CD4-positive, alpha-beta memory T cell (primary cell): ENCODE measurements around the gene DNMT3A. TPM values are rescaled to one million over a fixed set of nuclear protein-coding genes. Genes with fewer than 3 reads are reported as not detected.

Source experiments
- CTCF ChIA-PET: fragments of 350-600 bp; sonication (Branson Sonifier 250); formaldehyde crosslinking; loops from one replicate; lab custom pipeline; 2021; ENCODE audit warnings: inconsistent platforms; ENCODE audit not compliant: partially characterized antibody; lab: Charles Lee
- POLR2A ChIA-PET: fragments of 350-600 bp; sonication (Branson Sonifier 250); formaldehyde crosslinking; loops from one replicate; lab custom pipeline; 2021; ENCODE audit not compliant: partially characterized antibody; lab: Charles Lee
- DNase-seq, 5 donors: peaks; one replicate each; pipeline versions ENCODE4 v3.0.0 to v3.0.0-alpha.2; 2020 to 2022; ENCODE audit warnings: mixed read lengths in 1 of 5
- H3K27ac ChIP-seq: one replicate; pipeline ENCODE4 v1.7.0; 2013; ENCODE audit warnings: low read depth, low read length
- H3K27me3 ChIP-seq: 2 replicates; pipeline ENCODE4 v1.7.0; 2013; ENCODE audit warnings: mild to moderate bottlenecking, low read length, moderate library complexity; ENCODE audit not compliant: insufficient read depth
- H3K36me3 ChIP-seq: 2 replicates; pipeline ENCODE4 v1.7.0; 2013; ENCODE audit warnings: mild to moderate bottlenecking, low read length, moderate library complexity; ENCODE audit not compliant: insufficient read depth
- H3K4me1 ChIP-seq: 2 replicates; pipeline ENCODE4 v1.7.0; 2013; ENCODE audit warnings: mild to moderate bottlenecking, low read length, moderate library complexity; ENCODE audit not compliant: insufficient read depth
- H3K4me3 ChIP-seq, 2 donors: one replicate each; pipeline ENCODE4 v1.7.0; 2013; ENCODE audit warnings: low read length in 2 of 2, mild to moderate bottlenecking in 1 of 2
- H3K9me3 ChIP-seq, 2 donors: one replicate each; pipeline ENCODE4 v1.7.0; 2013; ENCODE audit warnings: low read length in 2 of 2, control low read depth in 1 of 2; ENCODE audit not compliant: control insufficient read depth in 1 of 2
- H3K27ac Mint-ChIP-seq, 7 donors: one replicate each; pipeline ENCODE4 v1.8.0; 2020 to 2021; ENCODE audit warnings: mixed read lengths in 7 of 7, mild to moderate bottlenecking in 6 of 7, inconsistent platforms in 3 of 7, moderate library complexity in 3 of 7
- H3K27me3 Mint-ChIP-seq, 2 donors: one replicate each; pipeline ENCODE4 v1.8.0; 2020 to 2021; ENCODE audit warnings: mixed read lengths in 2 of 2
- H3K36me3 Mint-ChIP-seq, 2 donors: one replicate each; pipeline ENCODE4 v1.8.0; 2020 to 2021; ENCODE audit warnings: mixed read lengths in 2 of 2, inconsistent platforms in 1 of 2, mild to moderate bottlenecking in 1 of 2
- H3K4me1 Mint-ChIP-seq, 4 donors: one replicate each; pipeline ENCODE4 v1.8.0; 2020 to 2021; ENCODE audit warnings: mixed read lengths in 4 of 4, mild to moderate bottlenecking in 1 of 4
- H3K4me3 Mint-ChIP-seq, 8 donors: one replicate each; pipeline ENCODE4 v1.8.0; 2020 to 2021; ENCODE audit warnings: mixed read lengths in 8 of 8, mild to moderate bottlenecking in 7 of 8, moderate library complexity in 6 of 8, inconsistent platforms in 3 of 8
- H3K9me3 Mint-ChIP-seq, 8 donors: one replicate each; pipeline ENCODE4 v1.8.0; 2020 to 2021; ENCODE audit warnings: mixed read lengths in 8 of 8, mild to moderate bottlenecking in 5 of 8, inconsistent platforms in 3 of 8, moderate library complexity in 1 of 8
- intact Hi-C: fragments of 100-400 bp; cut with micrococcal nuclease; formaldehyde crosslinking; loops from one replicate; pipeline ENCODE4 v1.15.1; 2023
- polyA plus RNA-seq, 2 donors: library from polyadenylated mRNA; unstranded; fragments of 300-500 nt; fragmentation: Illumina TruSeq; gene quantifications; one replicate each; pipeline ENCODE4 v1.2.3, GENCODE V29; 2021
- total RNA-seq, 2 experiments: library from RNA; stranded (reverse); gene quantifications; one replicate each; pipeline ENCODE4 v1.2.3, GENCODE V29; 2021

Gene DNMT3A
- total and polyA plus RNA-seq, 4 experiments from 2014 or later, result 7.5 to 71.6 (median 38.4) TPM

- intact Hi-C loops, result no loop called here
- ChIA-PET CTCF (interaction anchor here (2.0 to 3.5 kb wide), 2 partner anchors 9 to 64 kb away, joined by 6 to 8 read pairs; no protein-coding TSS in a partner anchor), POLR2A (interaction anchor here (1.0 kb wide), 1 partner anchor 16 kb away, joined by 3 read pairs; no protein-coding TSS in a partner anchor)
- no peaks in the 10 kb centered on the region for H3K9me3 ChIP-seq
- H3K9me3 Mint-ChIP-seq, result peaks cover 0 to 1% (median 0%) of the 10 kb centered on the region in 8 donors
- DNase-seq, result no peak
- no peak overlapping the region for H3K4me3 ChIP-seq
- H3K4me3 Mint-ChIP-seq, result no peak overlapping the region
- H3K27ac Mint-ChIP-seq, result peak overlapping the region in 3 of 7 donors; percentile 6 to 69 (median 48)
- H3K27ac ChIP-seq, result no peak overlapping the region
- H3K27me3 ChIP-seq, result no peaks in the 10 kb centered on the region
- H3K4me1 ChIP-seq, result peaks cover 4% of the 10 kb centered on the region
- H3K36me3 ChIP-seq, result peaks cover 19% of the 10 kb centered on the region
- H3K4me1 Mint-ChIP-seq, result peaks cover 0 to 9% (median 1%) of the 10 kb centered on the region in 4 donors
- H3K36me3 Mint-ChIP-seq, result peaks cover 15 to 38% of the 10 kb centered on the region in 2 donors
- H3K27me3 Mint-ChIP-seq, result no peaks in the 10 kb centered on the region
Measured at GRCh38 chr2:25230198-25230947, 111.4 kb downstream of the DNMT3A start.

DNA sequence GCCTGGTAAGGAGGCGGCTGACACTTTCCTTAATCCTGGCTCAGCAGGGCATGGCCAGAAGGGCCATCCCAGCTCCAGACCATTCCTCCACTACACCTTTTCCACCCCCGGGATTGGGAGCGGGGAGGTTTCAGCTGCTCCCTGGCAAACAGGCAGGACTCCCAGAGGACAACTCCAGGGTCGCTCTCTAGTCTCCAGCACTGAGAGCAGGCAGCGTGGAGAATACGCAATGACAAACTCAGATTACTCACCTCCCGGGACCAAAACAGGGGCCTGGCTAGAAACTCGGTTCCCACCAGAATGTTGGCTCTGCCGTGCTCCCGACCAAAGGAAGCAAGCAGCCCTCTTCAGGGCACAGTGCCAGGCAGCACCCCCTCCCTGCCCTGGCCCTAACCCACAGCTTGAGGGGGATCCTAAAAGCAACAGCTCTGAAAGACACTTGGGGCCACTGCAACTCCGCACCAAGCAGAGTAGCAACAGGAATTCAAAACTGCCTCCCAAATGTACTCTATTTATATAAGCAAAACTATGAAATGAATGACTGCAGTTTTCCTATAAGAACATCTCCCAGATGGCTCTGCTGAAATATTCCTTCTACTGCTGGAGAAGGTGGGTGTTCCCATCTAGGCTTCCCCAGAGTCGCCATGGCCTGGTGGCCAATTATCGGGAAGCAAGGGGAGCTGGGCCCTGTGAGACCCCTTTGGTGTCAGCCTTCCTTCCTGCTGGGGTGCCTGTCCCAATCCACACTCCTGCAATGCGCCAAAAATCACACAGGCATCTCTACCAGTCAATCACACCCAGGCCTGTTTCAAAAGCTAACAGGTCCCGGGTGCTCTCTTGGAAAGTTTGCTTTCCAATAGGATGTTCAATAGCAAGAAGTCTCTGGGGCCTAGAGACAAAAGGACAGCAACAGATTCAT lies 112.2 kb downstream of the DNMT3A start:
- H3K36me3 Mint-ChIP-seq, result peaks cover 14 to 32% of the 10 kb centered on the region in 2 donors
- H3K9me3 Mint-ChIP-seq, result peaks cover 0 to 1% (median 0%) of the 10 kb centered on the region in 8 donors
- ChIA-PET POLR2A (interaction anchor here (1.0 to 1.2 kb wide), 4 partner anchors 17 to 85 kb away, joined by 3 to 4 read pairs (median 4); no protein-coding TSS in a partner anchor), CTCF (interaction anchor here (1.0 to 3.5 kb wide), 5 partner anchors 10 to 63 kb away, joined by 3 to 8 read pairs (median 4); no protein-coding TSS in a partner anchor)
- Histone ChIP-seq H3K36me3 (peaks cover 13% of the 10 kb centered on the region), H3K4me3 (no peak overlapping the region), H3K27me3 (no peaks in the 10 kb centered on the region), H3K4me1 (peaks cover 4% of the 10 kb centered on the region), H3K27ac (no peak overlapping the region), H3K9me3 (no peaks in the 10 kb centered on the region)
- H3K4me3 Mint-ChIP-seq, result no peak overlapping the region
- peak overlapping the region in 2 of 7 donors; percentile 36 to 48 for H3K27ac Mint-ChIP-seq
- intact Hi-C loops, result no loop called here
- peaks cover 0 to 9% (median 1%) of the 10 kb centered on the region in 4 donors for H3K4me1 Mint-ChIP-seq
- no peak for DNase-seq
- no peaks in the 10 kb centered on the region for H3K27me3 Mint-ChIP-seq

DNA sequence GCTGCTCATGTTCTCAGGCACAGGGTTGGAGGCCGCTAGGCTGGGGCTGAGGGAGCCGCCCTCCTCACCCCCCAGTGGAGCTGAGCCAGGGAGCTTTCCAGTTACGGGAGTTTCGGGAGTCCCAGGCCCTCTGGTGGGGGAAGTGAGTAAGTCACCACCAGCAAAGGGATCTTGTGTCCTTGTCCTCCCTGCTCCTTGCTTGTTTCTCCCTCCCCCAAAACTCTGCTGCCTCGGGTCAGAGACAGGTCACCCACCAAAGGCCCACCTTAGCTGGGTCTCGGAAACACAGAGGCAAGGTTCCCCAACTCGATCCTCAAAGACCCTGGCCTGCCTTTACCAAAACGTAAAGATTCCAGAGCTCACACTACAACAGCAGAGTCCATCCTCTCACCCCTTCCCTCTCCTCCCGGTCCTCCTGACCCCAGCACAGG lies 112.9 kb downstream of the DNMT3A start:
- POLR2A ChIA-PET, result interaction anchor here (0.9 to 1.2 kb wide), 4 partner anchors 45 to 95 kb away, joined by 3 to 4 read pairs (median 4); no protein-coding TSS in a partner anchor
- no peak overlapping the region for H3K27ac ChIP-seq
- no peaks in the 10 kb centered on the region for H3K27me3 ChIP-seq
- no peaks in the 10 kb centered on the region for H3K9me3 ChIP-seq
- CTCF ChIA-PET, result interaction anchor here (0.9 to 3.5 kb wide), 10 partner anchors 10 to 253 kb away, joined by 3 to 11 read pairs (median 4); no protein-coding TSS in a partner anchor
- intact Hi-C loops, result no loop called here
- Mint-ChIP-seq H3K9me3 (peaks cover 0 to 3% (median 0%) of the 10 kb centered on the region in 8 donors), H3K27me3 (no peaks in the 10 kb centered on the region), H3K4me1 (peaks cover 0 to 9% (median 1%) of the 10 kb centered on the region in 4 donors), H3K36me3 (peaks cover 10 to 25% of the 10 kb centered on the region in 2 donors), H3K27ac (peak overlapping the region in 2 of 7 donors; percentile 14 to 75), H3K4me3 (no peak overlapping the region)
- DNase-seq, result no peak
- H3K4me3 ChIP-seq, result no peak overlapping the region
- H3K4me1 ChIP-seq, result peaks cover 4% of the 10 kb centered on the region
- peaks cover 6% of the 10 kb centered on the region for H3K36me3 ChIP-seq

DNA sequence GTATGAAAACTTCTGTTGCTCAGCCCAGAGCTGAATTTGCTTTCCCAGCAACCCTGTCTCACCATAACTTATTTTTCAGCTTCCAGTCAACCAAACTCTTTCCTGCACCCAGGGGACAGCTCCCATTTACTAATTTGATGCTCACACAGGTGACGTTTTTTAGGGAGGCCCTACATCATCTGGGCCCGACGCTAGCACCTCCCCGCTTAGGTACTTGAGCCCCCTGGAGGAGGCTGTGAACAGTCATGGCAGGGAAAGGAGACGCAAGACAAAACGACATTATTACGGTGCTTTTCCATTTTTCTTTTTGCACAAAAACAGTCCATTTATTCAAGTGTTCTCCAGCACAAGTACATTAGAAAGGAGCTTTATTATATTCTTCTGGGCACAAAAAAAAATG lies 114.1 kb downstream of the DNMT3A start:
- no peaks in the 10 kb centered on the region for H3K9me3 ChIP-seq
- Mint-ChIP-seq H3K36me3 (peaks cover 0 to 12% of the 10 kb centered on the region in 2 donors), H3K4me1 (peaks cover 0 to 9% (median 1%) of the 10 kb centered on the region in 4 donors), H3K4me3 (no peak overlapping the region), H3K9me3 (peaks cover 0 to 3% (median 0%) of the 10 kb centered on the region in 8 donors), H3K27ac (peak overlapping the region in 2 of 7 donors; percentile 38 to 84), H3K27me3 (no peaks in the 10 kb centered on the region)
- H3K36me3 ChIP-seq, result no peaks in the 10 kb centered on the region
- no peak overlapping the region for H3K4me3 ChIP-seq
- H3K27me3 ChIP-seq, result no peaks in the 10 kb centered on the region
- H3K27ac ChIP-seq, result no peak overlapping the region
- ChIA-PET POLR2A (interaction anchor here (1.3 to 1.5 kb wide), 2 partner anchors 23 to 49 kb away, joined by 3 to 4 read pairs; no protein-coding TSS in a partner anchor), CTCF (interaction anchor here (0.6 to 2.3 kb wide), 7 partner anchors 9 to 64 kb away, joined by 3 to 11 read pairs (median 3); no protein-coding TSS in a partner anchor)
- DNase-seq, result no peak
- intact Hi-C loops, result no loop called here
- peaks cover 4% of the 10 kb centered on the region for H3K4me1 ChIP-seq

DNA sequence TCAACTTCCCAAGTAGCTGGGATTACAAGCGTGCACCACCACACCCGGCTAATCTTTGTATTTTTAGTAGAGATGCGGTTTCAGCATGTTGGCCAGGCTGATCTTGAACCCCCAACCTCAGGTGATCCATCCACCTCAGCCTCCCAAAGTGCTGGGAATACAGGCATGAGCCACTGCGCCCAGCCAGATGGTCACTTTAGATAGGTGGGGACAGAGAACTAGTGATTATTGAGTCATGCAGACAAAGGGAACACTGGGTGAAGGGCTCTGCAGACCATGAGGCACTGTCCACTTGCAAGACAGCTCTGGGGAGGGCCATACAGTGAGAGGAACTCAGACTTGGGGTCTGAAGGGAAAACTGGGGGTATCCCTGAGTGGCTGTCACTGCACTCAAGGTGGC lies 114.9 kb downstream of the DNMT3A start:
- DNase-seq, result no peak
- Mint-ChIP-seq H3K4me3 (no peak overlapping the region), H3K9me3 (peaks cover 0 to 2% (median 0%) of the 10 kb centered on the region in 8 donors), H3K36me3 (peaks cover 0 to 5% of the 10 kb centered on the region in 2 donors), H3K27me3 (no peaks in the 10 kb centered on the region), H3K4me1 (peaks cover 0 to 9% (median under 1%) of the 10 kb centered on the region in 4 donors), H3K27ac (peak overlapping the region in 1 of 7 donors; percentile 48)
- no peaks in the 10 kb centered on the region for H3K27me3 ChIP-seq
- ChIA-PET CTCF (interaction anchor here (0.6 to 2.3 kb wide), 4 partner anchors 8 to 46 kb away, joined by 3 to 11 read pairs (median 3); no protein-coding TSS in a partner anchor), POLR2A (interaction anchor here (1.3 to 1.5 kb wide), 2 partner anchors 24 to 50 kb away, joined by 3 to 4 read pairs; no protein-coding TSS in a partner anchor)
- intact Hi-C loops, result no loop called here
- no peak overlapping the region for H3K4me3 ChIP-seq
- no peak overlapping the region for H3K27ac ChIP-seq
- peaks cover 4% of the 10 kb centered on the region for H3K4me1 ChIP-seq
- H3K9me3 ChIP-seq, result no peaks in the 10 kb centered on the region
- no peaks in the 10 kb centered on the region for H3K36me3 ChIP-seq

DNA sequence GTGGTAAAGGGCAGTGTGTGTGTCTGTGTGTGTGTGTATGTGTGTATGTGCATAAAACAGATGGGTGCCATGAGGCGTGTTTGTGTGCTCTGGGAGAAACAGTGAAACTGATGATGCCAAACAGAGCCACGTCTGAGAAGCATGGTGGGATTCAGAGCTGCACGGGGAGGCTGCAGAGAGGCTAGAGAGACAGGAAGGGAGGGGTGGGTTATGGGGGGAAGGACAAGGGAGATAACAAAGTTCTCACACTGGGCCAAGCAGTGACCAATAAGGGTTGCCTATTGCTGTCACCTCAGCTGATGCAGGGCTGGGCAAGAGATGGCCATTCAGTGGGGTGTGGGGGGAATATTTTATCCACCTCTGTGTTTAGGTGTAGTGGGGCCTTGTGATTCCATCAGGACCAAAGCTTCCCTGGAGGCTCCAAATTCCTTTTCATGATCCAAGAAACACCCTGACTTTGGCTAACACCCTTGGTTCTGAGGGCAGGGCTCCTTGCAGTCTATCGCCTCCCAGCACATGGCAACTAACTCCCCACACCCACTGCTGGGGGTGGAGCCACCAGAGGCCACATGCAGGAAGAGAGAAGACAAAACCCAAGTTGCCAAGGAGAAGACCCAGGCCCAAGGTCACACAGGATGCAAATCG lies 119.1 kb downstream of the DNMT3A start:
- Histone ChIP-seq H3K36me3 (no peaks in the 10 kb centered on the region), H3K27ac (no peak overlapping the region), H3K27me3 (no peaks in the 10 kb centered on the region), H3K9me3 (no peaks in the 10 kb centered on the region), H3K4me3 (no peak overlapping the region), H3K4me1 (no peaks in the 10 kb centered on the region)
- H3K4me1 Mint-ChIP-seq, result peaks cover 0 to 8% (median 0%) of the 10 kb centered on the region in 4 donors
- peaks cover 0 to 5% (median 0%) of the 10 kb centered on the region in 8 donors for H3K9me3 Mint-ChIP-seq
- no peak for DNase-seq
- no peak overlapping the region for H3K27ac Mint-ChIP-seq
- H3K27me3 Mint-ChIP-seq, result no peaks in the 10 kb centered on the region
- H3K4me3 Mint-ChIP-seq, result no peak overlapping the region
- intact Hi-C loops, result no loop called here
- ChIA-PET POLR2A (no interaction called here), CTCF (no interaction called here)
- H3K36me3 Mint-ChIP-seq, result no peaks in the 10 kb centered on the region
